ENCODE data around the gene TCP1. TPM values are rescaled to one million over a fixed set of nuclear protein-coding genes. Genes with fewer than 3 reads are reported as not detected.
"Not testable (repeated sequence)": the region's sequence is repeated elsewhere in the genome, so short reads cannot be mapped to it uniquely, and the experiment has no call there.

TCP1 gene
- polyA plus RNA-seq, 3 donors: 251 to 275 (median 261) TPM

- DNase-seq (ENCODE audit: low read depth in 3 of 3, low spot score in 2 of 3): no peak
Measured at GRCh38 chr6:159778131-159778530, 11.3 kb downstream of the TCP1 start.

DNA sequence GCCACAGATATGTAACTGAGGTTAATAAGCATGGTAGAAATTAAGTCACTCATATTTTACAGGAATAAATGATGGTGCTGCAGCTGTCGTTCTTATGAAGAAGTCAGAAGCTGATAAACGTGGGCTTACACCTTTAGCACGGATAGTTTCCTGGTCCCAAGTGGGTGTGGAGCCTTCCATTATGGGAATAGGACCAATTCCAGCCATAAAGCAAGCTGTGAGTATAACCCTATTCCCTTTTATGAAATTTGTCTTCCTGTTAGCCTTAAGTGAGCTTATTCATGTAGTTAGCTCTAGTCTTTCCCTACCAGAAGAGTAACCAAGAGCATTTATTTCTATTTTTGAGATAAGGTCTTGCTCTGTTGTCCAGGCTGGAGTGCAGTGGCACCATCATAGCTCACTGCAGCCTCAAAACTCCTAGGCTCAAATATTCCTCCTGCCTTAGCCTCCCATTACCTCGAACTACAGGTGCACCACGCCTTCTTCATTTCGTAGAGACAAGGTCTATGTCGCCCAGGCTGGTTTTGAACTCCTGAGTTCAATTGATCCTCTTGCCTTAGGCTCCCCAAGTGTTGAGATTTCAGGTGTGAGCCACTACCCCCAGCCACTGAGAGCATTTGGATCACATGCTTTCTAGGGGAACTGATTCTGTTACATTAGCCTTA lies 12.0 kb downstream of the TCP1 start:
- DNase-seq (ENCODE audit: low read depth in 3 of 3, low spot score in 2 of 3): no peak

GRCh38 chr6:159772196-159772595 lies 17.2 kb downstream of the TCP1 start:
- no peak for DNase-seq (ENCODE audit: low read depth in 3 of 3, low spot score in 2 of 3)

DNA sequence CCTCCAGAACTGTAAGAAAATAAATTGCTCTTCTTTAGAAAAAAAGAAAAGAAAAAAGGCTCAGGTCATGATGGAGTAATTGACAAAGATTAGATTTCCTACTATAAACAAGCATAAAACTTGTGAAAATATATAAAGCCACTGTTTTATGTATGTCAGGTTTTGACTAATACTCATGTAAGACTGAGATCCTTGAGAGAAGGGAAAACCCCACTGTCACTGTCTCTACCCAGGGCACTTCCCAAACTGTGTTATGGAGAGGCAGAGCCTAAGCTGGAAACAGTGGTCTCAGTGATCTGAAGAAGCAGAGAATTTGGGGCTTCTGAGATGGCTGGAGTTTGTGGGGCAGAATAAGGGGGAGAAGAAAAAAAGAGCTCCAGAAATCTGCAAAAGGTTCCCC lies 19.9 kb downstream of the TCP1 start:
- DNase-seq (ENCODE audit: low read depth in 3 of 3, low spot score in 2 of 3): no peak

DNA sequence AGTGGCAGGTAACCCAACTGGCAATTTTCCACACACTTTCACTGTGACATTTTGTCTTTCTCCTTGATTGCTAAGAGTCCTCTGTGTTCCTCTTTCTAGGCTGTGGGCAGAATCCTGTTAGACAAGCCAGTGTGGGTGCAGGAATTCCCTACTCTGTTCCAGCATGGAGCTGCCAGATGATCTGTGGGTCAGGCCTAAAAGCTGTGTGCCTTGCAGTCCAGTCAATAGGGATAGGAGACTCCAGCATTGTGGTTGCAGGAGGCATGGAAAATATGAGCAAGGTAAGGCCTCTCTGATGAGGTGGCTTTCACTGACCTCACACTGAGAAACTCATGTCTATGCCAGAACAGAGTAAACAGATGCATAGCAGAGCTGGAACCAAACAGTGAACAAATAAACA lies 22.5 kb downstream of the TCP1 start:
- DNase-seq (ENCODE audit: low read depth in 3 of 3, low spot score in 2 of 3): no peak

- no peak for DNase-seq (ENCODE audit: low read depth in 3 of 3, low spot score in 2 of 3)
Measured at GRCh38 chr6:159762681-159763293, 26.6 kb downstream of the TCP1 start.

GRCh38 chr6:159761873-159762680 lies 27.3 kb downstream of the TCP1 start, which contains the start of gene ACAT2:
Gene ACAT2, plus strand, starts transcription at chr6:159762045. Its CDS starts 43 bp downstream, at chr6:159762088.
- DNase-seq (ENCODE audit: low read depth in 3 of 3, low spot score in 2 of 3): peak; percentile 69 to 83 (median 82)

DNA sequence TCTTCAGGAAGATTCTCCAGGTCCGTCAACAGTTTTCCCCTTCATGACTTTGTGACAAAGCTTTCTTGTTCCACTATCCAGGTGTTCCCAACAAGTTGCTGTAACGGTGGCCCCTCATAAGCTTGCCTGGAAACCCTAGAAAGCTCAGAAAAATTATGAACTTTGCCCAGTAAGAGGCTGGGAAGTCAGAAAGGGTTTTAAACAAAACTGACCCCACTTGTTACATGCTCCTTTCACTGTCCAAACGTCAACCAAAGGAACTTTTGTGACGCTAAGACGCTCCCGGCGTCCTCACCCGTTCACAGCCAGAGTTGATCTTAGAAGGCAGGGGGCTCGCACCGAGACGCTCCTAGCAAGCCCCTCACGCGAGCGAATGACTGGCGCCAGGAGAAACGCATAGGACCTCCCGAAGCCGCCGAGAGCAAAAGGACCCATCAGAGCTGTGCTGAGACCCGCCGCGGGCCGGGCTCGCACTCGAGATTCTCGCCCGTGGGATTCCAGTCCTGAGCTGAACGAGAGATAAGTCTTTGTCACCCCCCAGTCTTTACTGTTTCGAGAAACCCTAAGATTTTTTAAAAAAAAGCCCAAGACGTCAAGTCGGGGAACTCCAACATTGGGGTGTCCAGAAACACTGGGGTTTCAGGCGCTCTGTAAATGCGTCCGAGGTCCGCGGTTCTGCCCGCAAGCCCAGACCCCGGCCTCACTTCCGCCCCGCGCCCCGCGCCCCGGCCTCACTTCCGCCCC lies 28.1 kb downstream of the TCP1 start:
- DNase-seq (ENCODE audit: low read depth in 3 of 3, low spot score in 2 of 3): peak in 1 of 3 donors; percentile 10

DNA sequence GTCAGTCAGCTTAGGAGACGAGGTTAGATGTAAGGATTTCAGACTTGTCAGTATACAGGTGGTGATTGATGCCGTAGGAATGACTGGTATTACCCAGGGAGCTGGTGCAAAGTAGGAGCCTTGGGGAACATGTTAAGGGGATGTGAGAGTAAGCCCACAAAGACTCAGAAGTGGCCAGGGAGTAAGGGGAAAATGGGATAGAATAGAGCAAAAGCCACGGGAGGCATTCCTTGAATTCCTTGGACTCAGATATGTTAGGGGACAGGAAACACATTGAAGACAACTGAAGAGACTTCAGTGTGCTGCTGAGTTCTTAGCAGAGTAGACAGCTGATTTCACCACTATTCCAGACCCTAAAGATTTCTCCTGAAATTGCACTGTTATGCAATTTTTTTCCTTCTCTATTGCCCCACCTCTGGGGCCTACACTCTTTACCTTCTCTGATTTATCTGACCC lies 28.8 kb downstream of the TCP1 start:
- DNase-seq (ENCODE audit: low read depth in 3 of 3, low spot score in 2 of 3): no peak

DNA sequence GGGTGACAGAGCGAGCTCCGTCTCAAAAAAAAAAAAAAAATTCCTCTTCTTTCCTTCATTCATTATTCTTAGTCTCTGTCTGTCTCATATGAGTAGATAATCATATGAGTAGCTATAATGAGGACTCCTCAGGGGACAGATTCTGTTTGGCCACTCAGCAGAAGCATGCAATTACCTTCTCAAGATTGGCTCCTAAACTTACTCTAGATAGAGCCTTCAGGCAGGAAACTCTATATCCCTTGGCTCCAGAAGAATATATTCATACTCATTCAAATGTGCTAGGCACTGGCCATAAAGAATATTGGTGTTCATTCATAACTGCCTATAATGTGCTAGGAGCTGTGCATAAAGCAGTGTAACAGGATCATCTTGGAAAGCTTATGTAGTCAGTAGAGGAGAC lies 29.8 kb downstream of the TCP1 start:
- no peak for DNase-seq (ENCODE audit: low read depth in 3 of 3, low spot score in 2 of 3)

- DNase-seq (ENCODE audit: low read depth in 3 of 3, low spot score in 2 of 3): no peak
Measured at GRCh38 chr6:159758031-159759001, 31.1 kb downstream of the TCP1 start.

DNA sequence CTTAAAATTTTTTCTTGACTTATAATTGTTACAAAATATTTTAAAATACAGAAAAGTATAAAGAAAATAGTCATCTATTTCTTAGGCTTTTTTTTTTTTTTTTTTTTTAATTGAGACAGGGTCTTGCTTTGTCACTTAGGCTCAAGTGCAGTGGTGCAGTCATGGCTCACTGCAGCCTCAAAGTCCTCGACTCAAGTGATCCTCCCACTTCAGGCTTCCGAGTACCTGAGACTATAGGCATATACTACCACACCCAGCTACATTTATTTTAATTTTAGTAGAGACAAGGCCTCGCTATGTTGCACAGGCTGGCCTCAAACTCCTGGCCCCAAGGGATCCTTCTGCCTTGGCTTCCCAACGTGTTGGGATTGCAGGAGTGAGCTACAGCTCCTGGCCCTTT lies 32.9 kb downstream of the TCP1 start:
- no peak for DNase-seq (ENCODE audit: low read depth in 3 of 3, low spot score in 2 of 3)

DNA sequence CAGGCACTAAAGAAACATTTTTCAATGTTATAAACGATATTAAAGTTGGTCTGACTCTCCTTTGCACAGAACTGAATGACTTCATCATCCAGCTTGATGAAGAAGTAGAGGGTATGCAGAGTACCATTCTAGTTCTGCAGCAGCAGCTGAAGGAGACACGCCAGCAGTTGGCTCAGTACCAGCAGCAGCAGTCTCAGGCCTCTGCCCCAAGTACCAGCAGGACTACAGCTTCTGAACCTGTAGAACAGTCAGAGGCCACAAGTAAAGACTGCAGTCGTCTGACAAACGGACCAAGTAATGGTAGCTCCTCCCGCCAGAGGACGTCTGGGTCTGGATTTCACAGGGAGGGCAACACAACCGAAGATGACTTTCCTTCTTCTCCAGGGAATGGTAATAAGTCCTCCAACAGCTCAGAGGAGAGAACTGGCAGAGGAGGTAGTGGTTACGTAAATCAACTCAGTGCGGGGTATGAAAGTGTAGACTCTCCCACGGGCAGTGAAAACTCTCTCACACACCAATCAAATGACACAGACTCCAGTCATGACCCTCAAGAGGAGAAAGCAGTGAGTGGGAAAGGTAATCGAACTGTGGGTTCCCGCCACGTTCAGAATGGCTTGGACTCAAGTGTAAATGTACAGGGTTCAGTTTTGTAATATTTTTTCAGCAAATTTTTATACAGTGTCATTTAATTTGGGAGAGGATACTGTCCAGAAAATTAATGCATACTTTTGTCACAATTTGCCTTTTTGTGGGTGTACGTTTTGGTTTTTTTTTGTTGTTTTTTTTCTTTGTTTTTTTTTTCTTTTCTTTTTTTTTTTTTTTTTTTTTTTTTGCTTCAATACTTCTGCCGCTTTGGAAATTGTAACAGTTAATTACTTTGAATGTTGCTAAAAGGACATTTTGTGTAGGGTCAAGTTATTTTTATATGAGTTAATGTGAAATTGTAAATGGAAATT lies 34.2 kb downstream of the TCP1 start:
- DNase-seq (ENCODE audit: low read depth in 3 of 3, low spot score in 2 of 3): no peak

- no peak for DNase-seq (ENCODE audit: low read depth in 3 of 3, low spot score in 2 of 3)
Measured at GRCh38 chr6:159754401-159754800, 35.0 kb downstream of the TCP1 start.

DNA sequence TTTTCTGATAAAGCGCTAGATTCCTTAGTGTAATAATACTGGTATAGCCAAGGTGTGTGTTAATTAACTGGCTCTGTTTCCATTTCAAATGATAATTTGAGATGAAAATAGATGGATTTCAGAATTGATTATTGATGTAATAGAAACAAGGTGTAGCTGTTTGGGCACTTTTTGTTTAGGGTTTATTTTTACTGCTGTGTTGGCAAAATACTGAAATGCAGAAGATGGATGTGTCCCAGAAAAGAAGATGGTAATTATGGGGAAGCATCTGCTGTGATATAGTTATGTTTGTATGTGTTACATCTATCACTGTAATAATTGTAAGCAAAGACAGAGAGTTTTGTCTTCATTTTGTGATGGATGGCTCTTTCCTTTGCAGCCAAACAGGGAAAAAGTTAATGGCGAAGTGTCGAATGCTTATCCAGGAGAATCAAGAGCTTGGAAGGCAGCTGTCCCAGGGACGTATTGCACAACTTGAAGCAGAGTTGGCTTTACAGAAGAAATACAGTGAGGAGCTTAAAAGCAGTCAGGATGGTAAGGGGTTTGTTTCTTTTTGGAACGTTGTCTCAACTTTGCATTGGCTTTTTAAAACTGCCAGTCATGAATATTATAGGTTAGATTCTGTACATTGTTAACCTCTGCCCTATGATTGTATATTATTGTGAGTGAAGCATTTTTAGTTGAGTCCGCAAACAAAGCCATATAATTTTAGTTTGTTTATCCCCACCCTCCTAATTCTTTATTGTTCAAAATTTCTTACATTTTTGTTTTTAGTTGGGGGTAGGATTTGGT lies 36.1 kb downstream of the TCP1 start:
- no peak for DNase-seq (ENCODE audit: low read depth in 3 of 3, low spot score in 2 of 3)

- DNase-seq (ENCODE audit: low read depth in 3 of 3, low spot score in 2 of 3): no peak
Measured at GRCh38 chr6:159751448-159751847, 38.0 kb downstream of the TCP1 start.

- DNase-seq (ENCODE audit: low read depth in 3 of 3, low spot score in 2 of 3): not testable (repeated sequence)
Measured at GRCh38 chr6:159748127-159748526, 41.3 kb downstream of the TCP1 start.

- no peak for DNase-seq (ENCODE audit: low read depth in 3 of 3, low spot score in 2 of 3)
Measured at GRCh38 chr6:159746759-159747158, 42.6 kb downstream of the TCP1 start.

All from right renal cortex interstitium (tissue), 3 donors.